Activated CD8-positive, alpha-beta memory T cell treated with anti-CD3 and anti-CD28 coated beads, Interleukin-2, amount 50 U/mL, for 24 hours (primary cell): Measurements from ENCODE around the gene GMNN.
"Not testable (repeated sequence)": the region's sequence is repeated elsewhere in the genome, so short reads cannot be mapped to it uniquely, and the experiment has no call there.

Experiments
- DNase-seq: peaks from one replicate; pipeline ENCODE4 v3.0.0-alpha.2; 2020; ENCODE audit errors: extremely low read depth

The GMNN gene

DNA sequence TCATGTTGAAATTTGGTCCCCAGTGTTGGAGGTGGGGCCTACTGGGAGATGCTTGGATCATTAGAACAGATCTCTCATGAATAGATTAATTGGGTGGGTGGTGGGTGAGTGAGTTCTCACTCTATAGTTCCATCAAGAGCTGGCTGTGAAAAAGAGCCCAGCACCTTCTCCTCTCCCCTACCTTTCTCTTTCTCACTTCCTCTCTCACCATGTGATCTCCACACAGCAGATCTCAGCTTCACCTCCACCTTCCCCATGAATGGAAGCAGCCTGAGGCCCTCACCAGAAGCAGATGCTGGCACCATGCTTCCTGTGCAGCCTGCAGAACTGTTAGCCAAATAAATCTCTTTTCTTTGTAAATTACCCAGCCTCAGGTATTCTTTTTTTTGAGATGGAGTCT, 12.9 kb upstream of the GMNN start:
- no peak for DNase-seq

DNA sequence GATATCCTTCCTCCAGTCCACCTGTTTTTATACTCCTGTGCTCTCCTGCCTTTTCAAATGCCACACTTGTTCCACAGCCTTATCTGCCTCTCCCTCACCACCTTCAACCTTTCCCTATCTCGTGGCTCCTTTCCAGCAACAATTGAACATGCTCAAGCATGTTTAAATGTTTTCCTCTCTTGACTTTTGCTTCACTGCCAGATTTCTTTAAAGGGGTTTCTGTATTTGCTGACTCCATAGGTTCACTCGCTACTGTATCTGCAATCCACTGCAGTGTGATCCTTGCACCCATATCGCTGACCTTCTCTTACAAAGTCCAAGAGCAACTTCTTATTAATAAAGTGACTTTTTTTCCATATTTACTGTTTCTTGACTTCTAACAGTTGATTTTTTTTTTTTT, 11.2 kb upstream of the GMNN start:
- DNase-seq = no peak

DNA sequence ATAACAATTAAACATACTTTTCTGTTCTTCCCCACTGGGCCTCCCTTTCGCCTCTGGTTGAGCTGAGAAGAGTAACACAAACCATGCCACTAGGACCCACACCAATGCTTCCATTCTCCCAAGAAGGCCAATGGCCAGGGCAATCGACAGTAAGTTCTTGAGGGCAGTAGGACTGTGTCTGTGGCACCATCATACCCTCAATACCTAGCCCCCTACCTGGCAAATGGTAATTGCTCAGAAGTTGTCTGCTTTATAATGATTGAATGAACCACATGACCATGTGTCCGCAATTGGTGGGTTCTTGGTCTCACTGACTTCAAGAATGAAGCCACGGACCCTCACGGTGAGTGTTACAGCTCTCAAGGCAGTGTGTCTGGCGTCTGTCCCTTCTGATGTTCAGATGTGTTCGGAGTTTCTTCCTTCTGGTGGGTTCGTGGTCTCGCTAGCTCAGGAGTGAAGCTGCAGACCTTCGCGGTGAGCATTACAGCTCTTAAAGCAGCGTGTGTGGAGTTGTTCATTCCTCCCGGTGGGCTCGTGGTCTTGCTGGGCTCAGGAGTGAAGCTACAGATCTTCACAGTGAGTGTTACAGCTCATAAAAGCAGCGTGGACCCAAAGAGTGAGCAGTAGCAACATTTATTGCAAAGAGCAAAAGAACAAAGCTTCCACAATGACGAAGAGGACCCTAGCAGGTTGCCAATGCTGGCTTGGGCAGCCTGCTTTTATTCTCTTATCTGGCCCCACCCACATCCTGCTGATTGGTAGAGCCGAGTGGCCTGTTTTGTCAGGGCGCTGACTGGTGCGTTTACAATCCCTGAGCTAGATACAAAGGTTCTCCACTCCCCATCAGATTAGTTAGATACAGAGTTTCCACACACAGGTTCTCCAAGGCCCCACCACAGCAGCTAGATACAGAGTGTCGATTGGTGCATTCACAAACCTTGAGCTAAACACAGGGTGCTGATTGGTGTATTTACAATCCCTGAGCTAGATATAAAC, 9.6 kb upstream of the GMNN start:
- not testable (repeated sequence) for DNase-seq

DNA sequence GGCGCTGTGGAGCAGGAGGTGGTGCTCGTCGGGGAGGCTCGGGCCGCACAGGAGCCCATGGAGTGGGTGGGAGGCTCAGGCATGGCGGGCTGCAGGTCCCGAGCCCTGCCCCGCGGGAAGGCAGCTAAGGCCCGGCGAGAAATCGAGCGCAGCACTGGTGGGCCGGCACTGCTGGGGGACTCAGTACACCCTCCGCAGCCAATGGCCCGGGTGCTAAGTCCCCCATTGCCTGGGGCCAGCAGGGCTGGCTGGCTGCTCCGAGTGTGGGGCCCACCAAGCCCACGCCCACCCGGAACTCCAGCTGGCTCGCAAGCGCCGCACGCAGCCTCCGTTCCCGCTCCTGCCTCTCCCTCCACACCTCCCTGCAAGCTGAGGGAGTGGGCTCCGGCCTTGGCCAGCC, 8.8 kb upstream of the GMNN start:
- not testable (repeated sequence) for DNase-seq

DNA sequence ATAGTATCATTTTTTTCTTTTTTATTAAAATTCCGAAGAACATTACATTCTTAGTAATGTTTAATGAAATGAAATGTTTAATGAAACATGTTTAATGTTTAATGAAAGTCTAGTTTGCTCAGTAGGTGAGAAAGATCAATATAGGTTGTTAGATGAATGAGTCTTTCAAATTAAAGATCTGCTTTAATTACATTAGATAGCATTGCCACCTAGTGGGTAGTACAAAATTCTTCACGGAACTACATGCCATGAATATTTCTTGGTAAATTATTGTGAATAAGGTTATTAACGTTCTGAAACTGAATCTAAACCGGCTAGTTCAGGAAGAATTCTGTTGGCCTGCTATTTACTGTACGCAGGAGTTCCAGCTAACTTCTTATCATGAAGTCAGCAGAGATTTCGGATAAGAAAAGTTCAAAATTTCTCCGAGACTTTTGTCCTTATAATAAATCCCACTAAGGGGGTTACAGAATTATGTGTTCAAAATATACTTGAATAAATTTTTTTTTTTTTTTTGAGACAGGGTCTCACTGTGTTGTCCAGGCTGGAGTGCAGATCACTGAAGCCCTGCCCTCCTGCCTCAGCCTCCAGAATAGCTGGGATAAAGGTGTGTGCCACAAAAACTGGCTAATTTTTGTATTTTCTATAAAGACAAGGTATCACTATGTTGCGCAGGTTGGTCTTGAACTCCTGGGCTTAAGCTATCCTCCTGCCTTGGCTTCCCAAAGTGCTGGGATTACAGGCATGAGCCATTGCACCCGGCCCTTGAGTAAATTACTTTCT, 7.9 kb upstream of the GMNN start:
- no peak for DNase-seq

DNA sequence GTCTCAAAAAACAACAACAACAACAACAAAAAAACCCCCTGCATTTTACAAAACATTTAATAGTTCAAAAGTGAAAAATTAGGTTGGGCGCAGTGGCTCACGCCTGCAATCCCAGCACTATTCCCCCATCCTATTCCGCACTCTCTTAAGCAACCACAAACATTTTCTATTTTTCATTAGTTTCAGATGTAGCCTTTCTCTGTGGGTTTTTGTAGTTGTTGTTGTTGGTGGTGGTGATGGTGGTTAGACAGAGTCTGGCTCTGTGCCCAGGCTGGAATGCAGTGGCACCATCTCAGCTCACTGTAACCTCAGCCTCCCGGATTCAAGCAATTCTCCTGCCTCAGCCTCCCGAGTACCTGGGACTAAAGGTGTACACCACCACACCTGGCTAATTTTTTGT, 6.4 kb upstream of the GMNN start:
- DNase-seq = no peak

DNA sequence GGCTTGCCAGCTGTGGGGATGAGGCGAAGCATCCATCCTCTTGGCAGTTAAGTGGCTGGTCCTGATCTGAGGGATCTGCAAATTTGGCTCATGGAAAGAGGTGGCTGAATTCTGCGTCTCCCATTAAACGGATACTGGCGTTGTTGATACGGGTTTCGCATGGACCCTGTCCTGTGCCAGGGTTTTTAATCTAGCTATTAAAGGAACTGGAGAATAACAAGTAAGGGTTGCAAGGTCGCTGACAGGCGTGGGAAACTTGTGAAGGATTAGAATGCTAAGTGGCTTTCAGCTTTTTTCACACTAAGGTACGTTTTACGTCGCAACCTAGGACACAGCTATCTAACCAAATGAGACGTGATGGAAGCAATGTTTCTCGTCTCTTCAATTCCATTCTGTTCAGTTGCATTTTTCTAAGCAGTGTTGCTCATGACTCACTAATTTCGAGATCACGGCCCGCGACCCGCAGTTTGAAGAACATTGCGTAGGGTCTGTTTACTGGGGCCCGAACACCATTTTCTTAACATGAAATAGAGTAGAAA, 852 bp downstream of the GMNN start:
- no peak for DNase-seq

DNA sequence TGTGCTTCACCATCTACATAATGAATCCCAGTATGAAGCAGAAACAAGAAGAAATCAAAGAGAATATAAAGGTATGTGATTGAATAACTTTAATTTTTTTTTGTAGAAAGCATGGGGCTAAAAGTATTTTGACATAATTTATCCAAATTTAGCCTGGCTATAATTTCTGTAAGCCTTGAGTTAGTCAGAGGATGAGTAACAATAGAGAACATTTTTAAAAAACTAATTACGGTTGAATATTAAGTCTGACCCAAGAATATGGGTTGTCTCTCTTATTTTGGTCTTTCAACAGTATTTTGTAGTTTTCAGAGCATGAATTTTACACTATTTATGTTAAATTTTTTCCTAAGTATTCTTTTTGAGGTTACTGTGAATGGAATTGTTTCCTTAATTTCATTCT, 2.5 kb downstream of the GMNN start:
- no peak for DNase-seq

DNA sequence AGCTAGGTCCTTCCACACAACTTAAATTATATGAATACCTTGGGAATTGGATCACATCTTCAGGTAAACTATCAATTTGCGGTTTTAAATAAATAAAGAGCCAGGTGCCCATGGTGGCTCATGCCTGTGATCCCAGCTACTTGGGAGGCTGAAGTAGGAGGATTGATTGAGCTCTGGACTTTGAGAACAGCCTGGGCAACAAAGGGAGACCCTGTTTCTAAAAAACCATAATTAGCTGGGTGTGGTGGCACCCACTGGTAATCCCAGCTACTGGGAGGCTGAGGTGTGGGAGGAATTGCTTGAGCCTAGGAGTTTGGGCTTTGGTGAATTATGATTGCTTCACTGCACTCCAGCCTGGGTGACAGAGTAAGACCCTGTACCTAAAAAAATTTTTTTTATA, 3.4 kb downstream of the GMNN start:
- no peak for DNase-seq

DNA sequence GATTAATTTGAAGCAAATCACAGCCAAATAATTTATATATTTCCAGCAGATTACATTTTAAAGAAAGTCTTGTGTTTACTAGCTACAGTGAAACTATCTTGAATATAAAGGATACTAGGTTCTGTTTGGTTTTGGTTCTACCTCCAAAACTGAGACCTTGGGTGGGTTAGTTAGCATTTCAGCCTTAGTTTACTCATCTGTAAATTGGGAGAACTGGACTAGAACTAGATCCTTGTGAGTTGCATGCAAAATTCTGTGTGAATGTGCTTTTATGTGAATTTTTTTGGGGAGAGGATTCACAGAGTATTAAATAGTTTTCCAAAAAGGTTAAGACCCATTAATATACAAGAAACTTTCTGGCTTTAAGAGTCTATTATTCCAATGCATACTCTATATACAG, 4.1 kb downstream of the GMNN start:
- no peak for DNase-seq

DNA sequence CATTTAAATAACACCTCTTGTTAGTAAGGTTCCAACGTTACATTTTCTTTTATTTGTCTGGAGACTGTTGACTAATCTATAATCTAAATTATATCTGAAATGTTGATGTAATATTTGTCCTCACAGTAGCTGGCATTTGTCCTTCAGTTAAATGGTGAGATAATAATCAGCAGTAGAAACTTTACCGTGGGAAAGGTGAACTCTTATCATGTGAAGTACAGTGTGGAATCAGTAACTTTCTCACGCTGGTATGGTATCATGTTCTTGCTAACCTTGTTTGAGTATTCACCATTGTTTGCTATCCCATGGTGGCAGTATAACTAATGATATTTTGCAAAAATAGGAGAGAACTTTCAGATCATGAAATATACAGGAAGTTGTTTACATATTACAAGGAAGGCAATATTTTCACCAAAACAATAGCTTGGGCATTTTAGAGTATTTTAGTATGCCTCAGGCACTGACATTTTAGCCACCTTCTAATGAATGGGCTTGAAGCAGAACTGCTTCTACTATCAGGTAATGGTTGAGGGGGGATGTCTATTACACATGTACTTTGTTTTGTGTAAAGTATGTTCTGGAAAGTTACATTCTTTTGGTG, 4.8 kb downstream of the GMNN start:
- no peak for DNase-seq

DNA sequence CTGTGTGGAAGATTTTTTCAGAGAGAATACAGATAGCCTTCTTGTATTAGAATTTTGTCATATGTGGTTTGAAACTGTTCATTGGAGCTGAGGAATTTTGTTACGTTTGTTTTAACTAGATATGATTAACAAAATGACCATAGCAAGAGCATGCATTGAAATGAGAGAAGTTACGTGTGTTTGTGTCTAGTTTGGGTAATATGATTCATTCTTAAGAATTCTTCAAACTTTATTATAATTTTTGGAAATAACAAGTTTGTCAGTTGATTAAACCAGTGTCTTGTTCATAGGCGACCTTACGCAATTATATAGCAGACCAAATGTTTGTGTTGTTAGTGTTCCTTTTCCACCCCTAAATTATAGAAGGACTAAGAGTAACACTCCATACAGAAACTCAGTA, 5.5 kb downstream of the GMNN start:
- no peak for DNase-seq

DNA sequence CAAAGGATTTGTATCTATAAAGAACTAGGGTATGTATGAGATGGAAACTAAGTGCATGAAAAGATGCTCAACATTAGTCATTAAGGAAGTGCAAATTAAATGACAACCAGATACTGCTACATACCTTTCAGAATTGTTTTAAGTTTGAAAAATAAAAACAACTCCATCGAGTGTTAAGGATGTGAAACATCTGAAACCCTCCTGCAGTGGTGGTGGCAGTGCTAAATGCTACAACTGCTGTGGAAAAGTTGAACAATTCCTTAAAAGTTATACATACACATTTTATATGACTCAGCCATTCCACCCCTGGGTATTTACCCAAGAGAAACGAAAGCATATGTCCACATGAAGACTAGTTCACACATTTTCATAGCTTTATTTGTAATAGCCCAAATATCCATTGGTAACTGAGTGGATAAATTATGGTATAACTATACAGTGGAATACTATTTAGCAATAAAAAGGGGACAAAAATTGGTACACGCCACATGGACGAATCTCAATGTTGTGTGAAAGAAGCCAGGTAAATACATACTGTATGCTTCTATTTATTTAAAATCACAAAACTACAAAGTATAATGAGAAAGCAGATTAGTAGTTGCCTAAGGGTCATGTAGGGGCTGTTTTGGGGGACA, 13.4 kb downstream of the GMNN start:
- no peak for DNase-seq

DNA sequence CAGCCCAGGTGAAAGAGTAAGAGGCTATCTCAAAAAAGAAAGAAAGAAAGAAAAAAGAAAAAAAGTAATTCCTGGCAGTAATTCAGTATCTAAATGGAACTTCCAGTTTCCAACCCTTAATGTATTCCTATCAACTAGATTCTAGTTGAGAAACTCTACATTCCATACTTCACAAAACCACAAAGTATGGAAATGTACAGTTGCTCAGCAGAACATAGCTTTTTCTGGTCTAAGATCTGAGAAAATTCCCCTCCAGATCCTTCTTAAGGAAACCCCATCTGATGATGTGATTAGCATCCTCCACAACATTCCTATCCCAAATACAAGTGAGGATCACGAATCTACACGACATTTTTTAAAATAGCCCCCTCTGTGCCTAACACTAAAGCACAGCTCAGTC, 20.4 kb downstream of the GMNN start:
- no peak for DNase-seq

DNA sequence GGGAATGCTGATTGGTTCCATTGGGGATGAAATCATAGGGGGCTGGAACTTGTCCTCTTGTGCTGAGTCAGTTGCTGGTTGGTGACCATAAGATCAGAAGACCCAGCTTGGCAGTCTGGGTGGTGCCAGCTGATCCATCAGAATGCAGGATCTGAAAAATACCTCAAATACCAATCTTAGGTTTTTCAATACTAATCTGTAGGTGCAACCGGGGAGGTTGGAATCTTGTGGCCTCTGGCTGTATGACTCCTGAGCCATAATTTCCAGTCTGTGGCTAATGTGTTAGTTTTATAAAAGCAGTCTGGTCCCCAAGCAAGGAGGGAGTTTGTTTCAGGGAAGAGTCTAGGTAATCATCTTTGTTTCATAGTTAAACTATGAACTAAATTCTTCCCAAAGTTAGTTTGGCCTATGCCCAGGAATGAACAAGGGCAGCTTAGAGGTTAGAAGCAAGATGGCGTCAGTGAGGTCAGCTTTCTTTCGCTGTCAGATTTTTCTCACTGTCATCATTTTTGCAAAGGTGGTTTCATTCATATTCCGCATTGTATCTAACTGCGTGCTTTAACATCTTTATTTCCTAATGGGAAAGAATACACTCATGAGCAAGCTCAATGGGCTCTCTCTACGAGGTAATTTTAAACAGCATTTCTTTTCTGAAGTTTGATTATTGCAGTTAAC, 22.0 kb downstream of the GMNN start:
- no peak for DNase-seq

DNA sequence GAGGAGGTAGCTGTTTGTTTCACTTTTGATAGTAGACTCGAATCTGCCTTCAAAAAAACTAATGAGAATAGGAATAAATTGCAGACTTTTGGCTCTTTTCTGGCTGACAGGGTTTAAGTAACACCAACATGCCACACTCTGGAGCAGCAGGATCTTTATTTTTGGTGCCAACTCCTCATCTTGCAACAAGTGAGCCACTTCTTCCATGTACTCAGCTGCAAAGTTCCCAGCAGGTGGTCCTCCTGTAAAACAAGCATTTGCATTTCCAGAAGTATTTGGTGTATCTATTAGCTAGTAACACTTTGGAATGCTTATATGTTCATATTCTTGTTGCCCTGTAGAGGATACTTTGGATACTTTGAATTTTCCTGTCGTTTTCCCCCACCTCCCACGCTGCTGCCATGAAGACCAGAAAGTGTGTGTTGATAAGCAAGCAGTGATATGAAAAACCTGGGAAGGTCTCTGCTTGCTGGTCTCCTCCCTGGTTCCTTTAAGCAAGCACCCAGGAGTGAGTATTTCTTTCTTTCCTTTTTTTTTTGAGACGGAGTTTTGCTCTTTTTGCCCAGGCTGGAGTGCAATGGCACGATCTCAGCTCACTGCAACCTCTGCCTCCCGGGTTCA, 23.0 kb downstream of the GMNN start:
- no peak for DNase-seq

DNA sequence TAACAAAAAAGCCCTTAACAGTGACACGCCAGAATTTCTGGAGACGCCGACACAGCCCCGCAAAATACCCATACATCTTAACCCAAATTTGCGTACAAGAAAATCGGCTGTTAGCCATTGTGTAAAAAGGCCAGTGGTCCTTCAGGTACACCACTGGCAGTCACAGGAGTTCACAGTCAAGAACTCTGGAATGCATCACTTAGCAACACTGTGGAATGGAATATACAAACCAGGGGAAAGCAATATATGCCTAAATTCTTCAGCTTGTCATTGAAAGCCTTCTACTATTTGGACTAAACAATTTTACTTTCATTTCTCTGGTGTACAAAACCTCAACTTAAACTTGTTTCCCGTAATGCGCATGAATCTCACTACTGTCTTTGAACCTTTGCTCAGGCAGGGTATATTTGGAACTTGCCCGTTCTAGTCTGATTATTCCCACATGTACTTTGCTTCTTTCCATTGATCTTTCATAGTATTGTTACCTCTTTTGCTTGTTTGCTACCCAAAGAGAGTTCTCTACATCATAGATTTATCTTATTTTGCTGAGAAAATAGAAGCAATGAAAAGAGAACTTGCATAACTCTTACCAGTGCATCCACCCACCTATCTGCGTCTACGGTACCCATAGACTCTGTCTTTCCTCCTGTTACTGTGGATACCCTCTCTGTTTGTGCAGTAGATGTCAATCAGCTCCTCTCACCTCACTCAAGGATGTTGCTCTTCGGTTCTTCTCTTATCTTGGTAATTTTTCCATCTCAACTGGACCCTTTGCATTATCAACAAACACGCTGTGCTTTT, 24.2 kb downstream of the GMNN start, which contains the start of gene ARMH2:
TSS of gene ARMH2 (minus strand) at position 178 of the 801 bp plus-strand sequence. CDS start at position 118, 60 bp downstream.
- no peak for DNase-seq

DNA sequence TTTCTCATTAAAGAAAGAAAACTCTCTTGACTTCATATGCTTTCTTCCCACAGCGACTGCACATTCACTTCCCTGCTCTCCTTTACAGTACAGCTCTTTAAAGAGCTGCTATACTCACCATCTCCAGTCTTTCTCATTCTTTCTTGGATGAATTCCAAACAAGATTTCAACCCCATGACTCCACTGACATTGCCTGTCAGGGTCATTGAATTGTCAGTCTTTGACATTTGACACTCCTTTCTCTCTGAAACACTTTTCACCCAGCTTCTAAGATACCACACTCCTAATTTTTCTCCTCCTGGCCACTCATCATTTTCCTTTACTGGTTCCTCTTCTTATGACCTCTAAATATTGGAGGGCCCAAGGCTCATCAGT, 24.8 kb downstream of the GMNN start:
- no peak for DNase-seq

DNA sequence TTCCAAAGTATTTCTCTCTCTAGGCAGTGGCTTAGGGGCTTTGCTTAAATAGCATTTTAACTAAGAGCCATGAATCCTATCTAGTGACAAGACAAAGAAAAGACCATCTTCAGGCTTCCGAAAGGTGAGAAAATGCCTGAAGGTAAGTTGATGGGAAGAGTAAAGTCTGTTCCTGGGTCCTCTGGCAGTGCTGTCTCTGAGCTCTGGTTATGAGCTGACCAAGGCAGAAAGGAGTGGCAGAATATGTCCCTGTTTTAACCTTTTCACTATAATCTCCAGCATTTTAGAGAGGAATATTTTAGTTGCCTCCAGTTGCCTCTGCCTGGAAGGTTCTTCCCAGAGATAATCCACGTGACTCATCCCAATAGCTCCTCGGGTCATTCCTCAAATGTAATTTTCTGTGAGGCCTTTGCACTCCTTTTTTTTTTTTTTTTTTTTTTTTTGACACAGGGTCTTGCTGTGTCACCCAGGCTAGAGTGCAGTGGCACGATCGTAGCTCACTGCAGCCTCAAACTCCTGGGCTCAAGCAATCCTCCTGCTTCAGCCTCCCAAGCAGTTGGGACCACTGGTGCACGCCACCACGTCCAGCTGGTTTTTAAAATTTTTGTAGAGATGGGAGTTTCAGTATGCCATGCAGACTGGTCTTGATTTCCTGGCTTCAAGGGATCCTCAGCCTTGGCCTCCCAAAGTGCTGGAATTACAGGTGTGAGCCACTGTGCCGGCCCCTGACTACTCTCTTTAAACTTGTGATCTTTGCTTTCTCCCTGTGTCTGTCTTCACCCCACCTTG, 27.7 kb downstream of the GMNN start:
- no peak for DNase-seq
